Loucy (cell line): ENCODE measurements around the gene NSMCE1.

Experiments
- EZH2phosphoT487 ChIP-seq: fragments of 200-600 bp; IDR thresholded peaks from 2 replicates; pipeline ENCODE4 v1.6.1; 2018; ENCODE audit warnings: antibody characterized with exemption, mild to moderate bottlenecking, moderate library complexity, borderline replicate concordance
- TF ChIP-seq, protein P1 (sequence below): fragments of 200-600 bp; sonication (generic); conservative IDR thresholded peaks from 2 replicates; pipeline ENCODE4 v1.5.1; 2014; ENCODE audit warnings: mild to moderate bottlenecking, antibody characterized with exemption, low read length

- TF ChIP-seq, protein P1, sequence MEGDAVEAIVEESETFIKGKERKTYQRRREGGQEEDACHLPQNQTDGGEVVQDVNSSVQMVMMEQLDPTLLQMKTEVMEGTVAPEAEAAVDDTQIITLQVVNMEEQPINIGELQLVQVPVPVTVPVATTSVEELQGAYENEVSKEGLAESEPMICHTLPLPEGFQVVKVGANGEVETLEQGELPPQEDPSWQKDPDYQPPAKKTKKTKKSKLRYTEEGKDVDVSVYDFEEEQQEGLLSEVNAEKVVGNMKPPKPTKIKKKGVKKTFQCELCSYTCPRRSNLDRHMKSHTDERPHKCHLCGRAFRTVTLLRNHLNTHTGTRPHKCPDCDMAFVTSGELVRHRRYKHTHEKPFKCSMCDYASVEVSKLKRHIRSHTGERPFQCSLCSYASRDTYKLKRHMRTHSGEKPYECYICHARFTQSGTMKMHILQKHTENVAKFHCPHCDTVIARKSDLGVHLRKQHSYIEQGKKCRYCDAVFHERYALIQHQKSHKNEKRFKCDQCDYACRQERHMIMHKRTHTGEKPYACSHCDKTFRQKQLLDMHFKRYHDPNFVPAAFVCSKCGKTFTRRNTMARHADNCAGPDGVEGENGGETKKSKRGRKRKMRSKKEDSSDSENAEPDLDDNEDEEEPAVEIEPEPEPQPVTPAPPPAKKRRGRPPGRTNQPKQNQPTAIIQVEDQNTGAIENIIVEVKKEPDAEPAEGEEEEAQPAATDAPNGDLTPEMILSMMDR, result no peak
- no peak for TF ChIP-seq EZH2phosphoT487
Measured at GRCh38 chr16:27253526-27253930, 15.0 kb downstream of the NSMCE1 start.
